DND-41 (cell line): Measurements from ENCODE around the gene TNIK.

Experiments used
- ATAC-seq: fragments of 200-7000 bp; cut with Tn5 transposase; 3 replicates; pipeline ENCODE4 v1.9.1; 2021; ENCODE audit warnings: low read depth; ENCODE audit not compliant: insufficient read depth
- DNase-seq: peaks from one replicate; pipeline ENCODE4 v3.0.0-alpha.2; 2020
- H2AFZ ChIP-seq: 2 replicates; pipeline ENCODE4 v1.6.0; 2012; ENCODE audit warnings: low read depth, low read length
- H3K27ac ChIP-seq: 2 replicates; pipeline ENCODE4 v1.5.1; 2012; ENCODE audit warnings: low read length, inconsistent platforms
- H3K27me3 ChIP-seq: fragments of 200-600 bp; sonication (generic); 2 replicates; pipeline ENCODE4 v1.6.0; 2012; ENCODE audit warnings: low read length, mild to moderate bottlenecking, inconsistent platforms; ENCODE audit not compliant: insufficient read depth, poor library complexity
- H3K36me3 ChIP-seq: 2 replicates; pipeline ENCODE4 v1.5.1; 2012; ENCODE audit warnings: low read length, inconsistent platforms; ENCODE audit not compliant: insufficient read depth
- H3K4me1 ChIP-seq: 2 replicates; pipeline ENCODE4 v1.5.1; 2012; ENCODE audit warnings: mild to moderate bottlenecking, low read length; ENCODE audit not compliant: insufficient read depth
- H3K4me2 ChIP-seq: 2 replicates; pipeline ENCODE4 v1.6.0; 2012; ENCODE audit warnings: mild to moderate bottlenecking, moderate library complexity, low read length, inconsistent platforms; ENCODE audit not compliant: insufficient read depth
- H3K4me3 ChIP-seq, 2 experiments: fragments of 200-600 bp in 1 of 2; shearing (Covaris generic) in 1 of 2; 2 replicates each; pipeline ENCODE4 v1.5.1; 2012 to 2016; ENCODE audit warnings: inconsistent platforms in 2 of 2, low read length in 2 of 2, mild to moderate bottlenecking in 2 of 2, low read depth in 1 of 2, moderate library complexity in 1 of 2
- H3K79me2 ChIP-seq: 2 replicates; pipeline ENCODE4 v1.6.0; 2012; ENCODE audit warnings: low read length, inconsistent platforms; ENCODE audit not compliant: insufficient read depth
- H3K9ac ChIP-seq: 2 replicates; pipeline ENCODE4 v1.6.0; 2012; ENCODE audit warnings: low read depth, mild to moderate bottlenecking, inconsistent platforms, low read length, moderate library complexity
- H3K9me3 ChIP-seq: 2 replicates; pipeline ENCODE4 v1.5.1; 2012; ENCODE audit warnings: low read length, moderate library complexity, mild to moderate bottlenecking, inconsistent platforms; ENCODE audit not compliant: insufficient read depth, severe bottlenecking
- H4K20me1 ChIP-seq: 2 replicates; pipeline ENCODE4 v1.6.0; 2012; ENCODE audit warnings: low read length; ENCODE audit not compliant: insufficient read depth
- CTCF ChIP-seq: IDR thresholded peaks from 2 replicates; pipeline ENCODE4 v1.5.1; 2012; ENCODE audit warnings: borderline replicate concordance, low read length, moderate library complexity, mild to moderate bottlenecking; ENCODE audit not compliant: poor library complexity, severe bottlenecking; ENCODE audit errors: extremely low read depth
- EZH2 ChIP-seq: IDR thresholded peaks from 3 replicates; pipeline ENCODE4 v1.6.1; 2012; ENCODE audit warnings: borderline replicate concordance, low read depth, mild to moderate bottlenecking, moderate library complexity, low read length, inconsistent platforms; ENCODE audit not compliant: severe bottlenecking

Gene TNIK

GRCh38 chr3:171343693-171344092 lies 116.5 kb downstream of the TNIK start:
- Histone ChIP-seq H3K79me2 (no peaks in the 10 kb centered on the region), H3K36me3 (no peaks in the 10 kb centered on the region), H4K20me1 (no peaks in the 10 kb centered on the region), H3K4me2 (no peak overlapping the region), H3K27me3 (no peaks in the 10 kb centered on the region), H3K9ac (no peak overlapping the region), H3K4me1 (no peaks in the 10 kb centered on the region), H3K9me3 (no peaks in the 10 kb centered on the region), H3K4me3 (no peak overlapping the region), H2AFZ (no peak overlapping the region), H3K27ac (no peak overlapping the region)
- DNase-seq (no peak), ATAC-seq (no peak)
- TF ChIP-seq CTCF (no peak), EZH2 (no peak)

GRCh38 chr3:171342783-171343420 lies 117.3 kb downstream of the TNIK start:
- no peak overlapping the region for H3K4me3 ChIP-seq
- DNase-seq (no peak), ATAC-seq (no peak)
- no peak overlapping the region for H3K4me2 ChIP-seq
- no peaks in the 10 kb centered on the region for H3K36me3 ChIP-seq
- H3K9ac ChIP-seq: no peak overlapping the region
- no peaks in the 10 kb centered on the region for H3K79me2 ChIP-seq
- no peak overlapping the region for H3K27ac ChIP-seq
- no peak overlapping the region for H2AFZ ChIP-seq
- no peak for TF ChIP-seq CTCF
- no peak for TF ChIP-seq EZH2
- H3K9me3 ChIP-seq: no peaks in the 10 kb centered on the region
- H4K20me1 ChIP-seq: no peaks in the 10 kb centered on the region
- no peaks in the 10 kb centered on the region for H3K27me3 ChIP-seq
- no peaks in the 10 kb centered on the region for H3K4me1 ChIP-seq

GRCh38 chr3:171342200-171342599 lies 118.0 kb downstream of the TNIK start:
- no peak for TF ChIP-seq CTCF
- no peak for TF ChIP-seq EZH2
- DNase-seq: no peak
- no peaks in the 10 kb centered on the region for H3K9me3 ChIP-seq
- H2AFZ ChIP-seq: no peak overlapping the region
- no peaks in the 10 kb centered on the region for H4K20me1 ChIP-seq
- H3K27ac ChIP-seq: no peak overlapping the region
- no peaks in the 10 kb centered on the region for H3K36me3 ChIP-seq
- no peak overlapping the region for H3K4me2 ChIP-seq
- H3K4me3 ChIP-seq: no peak overlapping the region
- no peak for ATAC-seq
- no peaks in the 10 kb centered on the region for H3K79me2 ChIP-seq
- no peak overlapping the region for H3K9ac ChIP-seq
- H3K27me3 ChIP-seq: no peaks in the 10 kb centered on the region
- H3K4me1 ChIP-seq: no peaks in the 10 kb centered on the region
